Measurements from ENCODE around the gene COL16A1. TPM values are rescaled to one million over a fixed set of nuclear protein-coding genes. Genes with fewer than 3 reads are reported as not detected.

COL16A1 gene
- total RNA-seq, 4 donors from 2014 or later, result 4.3 to 11.4 (median 5.3) TPM

DNA sequence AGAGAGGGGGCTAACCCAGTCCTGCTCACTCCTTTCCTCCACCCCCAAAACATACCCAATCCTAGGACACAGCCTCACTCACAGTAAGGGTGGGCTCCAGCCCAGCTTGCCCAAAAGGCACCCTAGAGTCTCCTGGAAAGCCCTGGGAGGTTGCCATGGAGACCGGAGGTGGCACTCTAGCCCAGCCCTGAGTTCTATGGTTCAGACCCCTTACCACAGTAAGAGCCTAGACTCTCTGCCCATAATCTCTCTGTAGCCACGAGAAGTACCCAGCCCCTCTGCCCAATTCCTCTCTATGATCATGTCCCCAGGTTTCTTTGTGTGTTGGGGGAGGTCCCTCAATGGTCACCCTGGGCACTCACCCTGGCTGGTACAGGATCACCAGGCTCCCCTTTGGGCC, 14.4 kb downstream of the COL16A1 start:
- intact Hi-C loops (cut with DNase I; ENCODE audit: low total_unique reads) (no loop called here), in situ Hi-C loops (cut with MboI; ENCODE audit: low sequenced_read_pairs in 4 of 4) (no loop called here)
- ATAC-seq (no peak), DNase-seq (no peak)
- Histone ChIP-seq H3K9me3 (no peaks in the 10 kb centered on the region), H3K4me1 (no peaks in the 10 kb centered on the region), H3K27ac (no peak overlapping the region), H3K4me3 (no peak overlapping the region), H3K36me3 (no peaks in the 10 kb centered on the region), H3K27me3 (no peaks in the 10 kb centered on the region)
- TF ChIP-seq POLR2A (IDR thresholded peaks at IDR 0.05), result no peak
- TF ChIP-seq, protein P1, sequence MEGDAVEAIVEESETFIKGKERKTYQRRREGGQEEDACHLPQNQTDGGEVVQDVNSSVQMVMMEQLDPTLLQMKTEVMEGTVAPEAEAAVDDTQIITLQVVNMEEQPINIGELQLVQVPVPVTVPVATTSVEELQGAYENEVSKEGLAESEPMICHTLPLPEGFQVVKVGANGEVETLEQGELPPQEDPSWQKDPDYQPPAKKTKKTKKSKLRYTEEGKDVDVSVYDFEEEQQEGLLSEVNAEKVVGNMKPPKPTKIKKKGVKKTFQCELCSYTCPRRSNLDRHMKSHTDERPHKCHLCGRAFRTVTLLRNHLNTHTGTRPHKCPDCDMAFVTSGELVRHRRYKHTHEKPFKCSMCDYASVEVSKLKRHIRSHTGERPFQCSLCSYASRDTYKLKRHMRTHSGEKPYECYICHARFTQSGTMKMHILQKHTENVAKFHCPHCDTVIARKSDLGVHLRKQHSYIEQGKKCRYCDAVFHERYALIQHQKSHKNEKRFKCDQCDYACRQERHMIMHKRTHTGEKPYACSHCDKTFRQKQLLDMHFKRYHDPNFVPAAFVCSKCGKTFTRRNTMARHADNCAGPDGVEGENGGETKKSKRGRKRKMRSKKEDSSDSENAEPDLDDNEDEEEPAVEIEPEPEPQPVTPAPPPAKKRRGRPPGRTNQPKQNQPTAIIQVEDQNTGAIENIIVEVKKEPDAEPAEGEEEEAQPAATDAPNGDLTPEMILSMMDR (IDR thresholded peaks at IDR 0.05 in 4 of 5, conservative IDR thresholded peaks at IDR 0.05 in 1 of 5), result no peak

- intact Hi-C loops (cut with DNase I; ENCODE audit: low total_unique reads) (no loop called here), in situ Hi-C loops (cut with MboI; ENCODE audit: low sequenced_read_pairs in 4 of 4) (no loop called here)
- no peak for TF ChIP-seq POLR2A (IDR thresholded peaks at IDR 0.05)
- TF ChIP-seq, protein P1 (IDR thresholded peaks at IDR 0.05 in 4 of 5, conservative IDR thresholded peaks at IDR 0.05 in 1 of 5), result no peak
- Histone ChIP-seq H3K27me3 (no peaks in the 10 kb centered on the region), H3K9me3 (no peaks in the 10 kb centered on the region), H3K27ac (no peak overlapping the region), H3K4me3 (no peak overlapping the region), H3K4me1 (no peaks in the 10 kb centered on the region), H3K36me3 (no peaks in the 10 kb centered on the region)
- no peak for ATAC-seq
- DNase-seq, result no peak
Measured at GRCh38 chr1:31688233-31688918, 15.4 kb downstream of the COL16A1 start.

DNA sequence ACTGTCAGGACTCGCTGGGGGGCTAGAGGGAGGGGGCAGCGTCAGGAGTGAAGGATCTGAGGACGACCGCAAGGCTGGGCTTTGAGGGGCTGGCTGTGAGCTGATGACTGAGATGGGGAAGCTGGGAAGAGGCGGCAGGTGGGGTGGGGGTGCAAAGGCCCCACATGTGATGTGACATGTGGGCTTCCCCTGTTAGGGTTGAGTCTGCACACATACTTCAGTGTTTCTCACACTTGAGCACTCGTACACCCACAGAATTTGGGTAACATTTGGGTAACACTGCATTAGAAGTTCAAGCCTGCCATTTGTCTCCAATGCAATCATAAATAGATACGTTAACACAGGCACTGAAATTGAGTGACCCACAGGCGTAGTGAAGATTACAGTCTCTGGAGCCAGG, 16.2 kb downstream of the COL16A1 start:
- TF ChIP-seq, protein P1 (IDR thresholded peaks at IDR 0.05 in 4 of 5, conservative IDR thresholded peaks at IDR 0.05 in 1 of 5), result no peak
- TF ChIP-seq POLR2A (IDR thresholded peaks at IDR 0.05), result no peak
- H3K36me3 ChIP-seq, result no peaks in the 10 kb centered on the region
- H3K27ac ChIP-seq, result no peak overlapping the region
- DNase-seq, result no peak
- intact Hi-C loops (cut with DNase I; ENCODE audit: low total_unique reads) (no loop called here), in situ Hi-C loops (cut with MboI; ENCODE audit: low sequenced_read_pairs in 4 of 4) (no loop called here)
- ATAC-seq, result no peak
- H3K4me1 ChIP-seq, result no peaks in the 10 kb centered on the region
- H3K27me3 ChIP-seq, result no peaks in the 10 kb centered on the region
- H3K9me3 ChIP-seq, result no peaks in the 10 kb centered on the region
- H3K4me3 ChIP-seq, result no peak overlapping the region

DNA sequence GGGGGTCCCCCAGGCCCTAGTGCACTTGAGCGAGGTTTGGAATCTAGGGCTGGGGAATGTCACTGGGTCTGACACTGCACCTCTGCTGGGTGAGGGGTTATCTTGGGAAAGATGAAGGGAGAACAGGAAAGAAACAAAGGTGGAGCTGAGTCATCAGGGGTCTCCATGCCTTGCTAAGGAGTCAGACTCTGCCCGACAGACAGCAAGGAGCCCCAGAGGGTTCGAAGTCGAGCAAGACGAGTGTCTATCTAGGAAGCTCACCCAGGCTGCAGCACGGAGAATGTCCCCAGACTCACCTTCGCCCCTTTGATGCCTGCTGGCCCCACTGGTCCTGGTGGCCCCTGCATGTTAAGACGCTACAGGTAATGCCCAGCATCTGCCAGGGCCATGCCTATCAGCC, 18.0 kb downstream of the COL16A1 start:
- intact Hi-C loops (cut with DNase I; ENCODE audit: low total_unique reads), result no loop called here
- DNase-seq (no peak), ATAC-seq (no peak)
- Histone ChIP-seq H3K27me3 (no peaks in the 10 kb centered on the region), H3K4me3 (no peak overlapping the region), H3K4me1 (no peaks in the 10 kb centered on the region), H3K27ac (no peak overlapping the region), H3K36me3 (no peaks in the 10 kb centered on the region), H3K9me3 (no peaks in the 10 kb centered on the region)
- in situ Hi-C loops (cut with MboI; ENCODE audit: low sequenced_read_pairs in 4 of 4), result no loop called here
- TF ChIP-seq POLR2A (IDR thresholded peaks at IDR 0.05), result no peak
- TF ChIP-seq, protein P1 (IDR thresholded peaks at IDR 0.05 in 4 of 5, conservative IDR thresholded peaks at IDR 0.05 in 1 of 5), result no peak

DNA sequence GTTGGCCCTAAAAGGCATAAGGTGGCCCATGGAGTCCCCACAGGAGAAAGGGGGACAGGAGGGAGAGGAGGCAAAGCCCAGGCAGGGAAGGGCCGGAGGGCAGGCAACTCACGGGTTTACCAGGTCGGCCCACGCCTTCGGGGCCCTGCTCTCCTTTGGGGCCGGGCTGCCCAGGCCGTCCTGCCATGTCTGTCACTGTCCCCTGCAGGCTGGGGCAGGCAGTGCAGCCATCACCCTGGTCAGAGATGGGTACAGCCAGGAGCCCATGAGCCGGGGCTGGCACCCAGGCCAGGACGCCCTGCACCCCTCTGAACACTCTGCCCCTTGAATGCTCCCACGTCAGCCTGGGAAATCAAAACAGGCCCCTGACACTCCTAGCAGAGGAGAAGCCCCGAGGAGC, 19.8 kb downstream of the COL16A1 start:
- ATAC-seq (peak in 1 of 2 donors; percentile 30), DNase-seq (no peak)
- intact Hi-C loops (cut with DNase I; ENCODE audit: low total_unique reads) (no loop called here), in situ Hi-C loops (cut with MboI; ENCODE audit: low sequenced_read_pairs in 4 of 4) (no loop called here)
- Histone ChIP-seq H3K36me3 (no peaks in the 10 kb centered on the region), H3K9me3 (no peaks in the 10 kb centered on the region), H3K4me1 (no peaks in the 10 kb centered on the region), H3K4me3 (no peak overlapping the region), H3K27ac (no peak overlapping the region), H3K27me3 (no peaks in the 10 kb centered on the region)
- TF ChIP-seq POLR2A (IDR thresholded peaks at IDR 0.05), result no peak
- TF ChIP-seq, protein P1 (IDR thresholded peaks at IDR 0.05 in 4 of 5, conservative IDR thresholded peaks at IDR 0.05 in 1 of 5), result peak in 4 of 5 experiments; percentile 32 to 59 (median 52)

All from gastrocnemius medialis (tissue), 4 donors.